AG08396 (cell line): ENCODE measurements around the gene NBPF4.
"Not testable (repeated sequence)": the region's sequence is repeated elsewhere in the genome, so short reads cannot be mapped to it uniquely, and the experiment has no call there.

ENCODE experiments used
- DNase-seq: peaks from one replicate; pipeline ENCODE4 v3.0.0; 2012; ENCODE audit warnings: low spot score, mixed read lengths

The NBPF4 gene

DNA sequence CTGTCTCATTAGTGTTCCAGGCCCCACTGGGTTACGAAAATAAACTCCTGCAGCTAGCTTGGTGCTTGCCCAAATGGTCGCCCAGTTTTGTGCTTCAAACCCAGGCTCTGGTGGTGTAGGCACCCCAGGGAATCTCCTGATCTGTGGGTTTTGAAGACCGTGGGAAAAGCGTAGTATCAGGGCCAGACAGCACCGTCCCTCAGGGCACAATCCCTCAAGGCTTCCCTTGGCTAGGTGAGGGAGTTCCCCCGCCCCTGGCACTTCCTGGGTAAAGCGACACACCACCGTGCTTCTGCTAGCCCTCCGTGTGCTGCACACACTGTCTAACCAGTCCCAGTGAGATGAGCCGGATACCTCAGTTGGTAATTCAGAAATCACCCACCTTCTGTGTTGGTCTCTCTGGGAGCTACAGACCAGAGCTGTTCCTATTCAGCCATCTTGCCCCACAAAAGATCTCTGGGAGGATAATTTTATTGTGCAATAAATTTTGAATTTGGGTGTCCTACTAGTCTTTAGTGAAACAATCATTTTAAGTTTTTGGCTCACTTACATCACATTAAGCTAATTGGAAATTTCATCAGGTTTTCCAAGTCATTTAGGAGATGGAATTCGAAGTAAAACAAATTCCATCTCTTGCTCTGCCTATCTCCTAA lies 34.3 kb downstream of the NBPF4 start:
- no peak for DNase-seq

- DNase-seq = no peak
Observed at GRCh38 chr1:108208724-108209446, 35.0 kb downstream of the NBPF4 start.

- DNase-seq = not testable (repeated sequence)
Observed at GRCh38 chr1:108203582-108203981, 40.3 kb downstream of the NBPF4 start.

- no peak for DNase-seq
Observed at GRCh38 chr1:108201687-108202086, 42.2 kb downstream of the NBPF4 start.

DNA sequence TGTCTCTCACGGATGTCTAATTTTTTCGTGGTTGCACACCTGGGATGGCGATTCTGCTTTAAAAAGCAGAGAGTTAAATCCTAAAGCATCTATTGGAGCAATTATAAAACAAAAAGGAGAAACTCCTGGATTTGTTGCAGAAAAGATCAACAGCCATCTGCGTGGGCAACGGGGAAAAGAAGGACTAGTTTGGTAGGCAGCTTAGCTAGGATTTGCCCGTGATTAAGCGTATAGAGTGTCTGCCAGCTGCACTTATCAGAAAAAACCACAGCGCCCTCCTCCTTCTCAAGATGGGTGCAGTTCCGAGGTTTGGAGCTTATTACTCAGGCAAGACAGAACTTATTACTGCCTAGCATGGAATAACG lies 43.2 kb downstream of the NBPF4 start:
- peak; percentile 75 for DNase-seq

GRCh38 chr1:108199781-108200686 lies 43.8 kb downstream of the NBPF4 start, which contains the start of gene SLC25A24:
Gene SLC25A24 (minus strand): TSS chr1:108200343. CDS start chr1:108200138, 205 bp downstream.
- peak; percentile 95 for DNase-seq

DNA sequence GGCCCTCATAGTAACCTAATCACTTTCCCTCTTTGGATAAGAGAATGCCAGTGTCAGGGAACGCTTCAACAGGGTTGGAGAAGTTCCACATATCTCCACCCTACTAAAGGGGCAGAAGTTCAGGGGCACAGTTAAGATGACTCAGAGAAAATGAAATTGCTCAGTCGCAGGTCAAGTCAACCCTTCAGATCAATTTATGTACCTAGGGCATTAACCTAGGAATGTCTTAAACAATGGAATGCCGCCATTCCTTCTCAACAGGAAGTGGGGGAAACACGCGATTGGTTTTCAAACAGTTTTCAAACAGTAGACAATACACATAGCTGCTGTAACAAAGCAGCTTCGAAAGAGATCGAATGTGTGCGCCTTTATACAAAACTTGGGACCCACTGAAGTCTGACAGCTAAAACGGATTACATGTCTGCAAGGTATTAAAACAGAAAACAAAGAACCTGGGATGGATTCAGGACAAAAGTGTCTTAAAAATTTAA lies 44.6 kb downstream of the NBPF4 start:
- peak; percentile 45 for DNase-seq

DNA sequence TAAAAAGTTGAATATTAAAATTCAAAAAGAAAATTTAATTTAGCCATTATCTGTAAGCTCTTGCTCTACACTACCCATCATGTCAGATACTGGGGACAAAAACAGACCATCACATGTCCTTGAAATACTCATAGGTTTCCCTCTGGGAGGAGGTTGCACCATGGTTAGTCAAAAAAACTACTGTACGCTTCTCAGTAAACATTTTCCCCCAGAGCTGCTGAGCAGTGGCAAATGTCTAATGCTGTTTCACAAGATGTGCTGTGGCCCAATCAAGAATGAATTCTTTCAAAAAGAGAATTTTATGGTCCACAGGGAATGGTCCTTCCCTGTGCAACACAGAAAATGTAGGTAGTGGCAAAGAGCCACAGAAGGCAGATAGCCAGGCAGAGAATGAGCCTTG lies 49.8 kb downstream of the NBPF4 start:
- DNase-seq = no peak

- DNase-seq = no peak
Observed at GRCh38 chr1:108193333-108193732, 50.5 kb downstream of the NBPF4 start.

- no peak for DNase-seq
Observed at GRCh38 chr1:108192581-108192980, 51.3 kb downstream of the NBPF4 start.

DNA sequence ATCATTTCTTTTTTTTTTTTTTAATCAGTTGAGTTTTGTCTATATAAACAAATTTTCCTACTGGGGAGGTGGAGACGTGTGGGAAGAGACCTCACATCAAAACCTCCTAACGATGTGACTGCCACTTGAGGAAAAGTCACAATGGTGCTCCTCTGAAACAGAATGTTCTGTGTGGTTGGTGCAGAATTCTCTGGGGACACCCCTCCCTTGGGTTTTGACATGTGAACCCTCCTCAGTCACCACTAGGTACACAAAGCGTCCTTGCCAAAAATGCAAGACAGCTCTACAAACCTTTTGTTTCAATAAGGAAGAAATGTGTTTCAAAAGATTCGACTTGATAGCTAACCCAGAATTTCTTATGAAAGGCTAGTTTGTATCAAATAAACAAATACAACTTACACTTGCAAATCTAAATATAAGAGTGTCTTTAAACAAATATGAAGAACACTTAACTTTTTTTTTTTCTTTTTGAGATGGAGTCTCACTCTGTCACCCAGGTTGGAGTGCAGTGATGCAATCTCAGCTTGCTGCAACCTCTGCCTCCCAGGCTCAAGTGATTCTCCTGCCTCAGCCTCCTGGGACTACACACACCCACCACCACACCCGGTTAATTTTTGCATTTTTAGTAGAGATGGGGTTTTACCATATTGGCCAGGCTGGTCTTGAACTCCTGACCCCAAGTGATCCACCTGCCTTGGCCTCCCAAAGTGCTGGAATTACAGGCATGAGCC lies 53.0 kb downstream of the NBPF4 start:
- DNase-seq = no peak

DNA sequence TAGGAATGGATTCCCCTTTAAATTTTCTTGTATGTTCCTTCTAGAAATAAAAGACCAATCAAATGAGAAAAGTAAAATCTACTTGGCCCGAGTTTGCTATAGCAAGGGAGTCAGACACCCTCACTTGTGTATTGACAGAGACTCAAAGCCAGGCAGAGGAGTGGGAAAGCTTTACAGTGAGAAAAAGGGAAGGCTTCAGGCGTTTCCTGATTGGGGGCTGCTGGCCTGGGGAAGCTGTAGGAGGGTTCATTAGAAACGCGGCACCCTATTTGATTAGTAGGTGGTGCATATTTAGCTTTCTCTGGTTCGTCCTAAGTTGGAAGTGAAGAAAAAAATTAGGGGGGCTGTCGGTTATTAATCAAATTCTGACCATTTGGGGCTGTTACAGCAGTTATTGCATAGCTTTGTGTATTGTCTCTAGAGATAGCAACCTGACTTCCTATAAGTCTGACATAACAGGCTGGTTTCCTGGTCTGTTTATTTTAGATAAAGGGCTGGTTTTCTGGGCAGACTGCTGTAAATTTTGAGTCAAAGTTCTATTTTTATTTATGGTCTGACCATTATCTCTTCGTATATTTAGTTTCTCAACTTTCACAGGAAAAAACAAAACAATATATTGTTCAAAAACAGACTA lies 53.8 kb downstream of the NBPF4 start:
- DNase-seq = no peak

DNA sequence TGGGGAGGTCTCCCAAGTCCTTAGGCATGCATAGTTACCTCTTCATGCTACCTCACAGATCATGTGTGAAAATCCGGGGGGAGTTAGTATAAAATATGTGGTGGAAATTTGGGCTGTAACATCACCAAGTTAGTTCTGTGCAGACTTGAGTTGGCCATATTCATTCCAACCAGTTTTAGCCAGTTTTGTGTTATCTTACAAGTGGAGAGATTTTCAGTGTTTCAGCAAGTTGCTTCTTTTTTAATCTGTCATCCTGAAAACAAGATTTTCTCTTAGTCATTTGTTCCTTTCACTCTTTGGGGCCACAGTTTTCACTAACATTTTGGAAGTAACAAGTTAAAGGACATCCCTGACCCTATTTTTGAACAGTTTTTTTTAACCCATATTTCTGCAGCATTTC lies 55.1 kb downstream of the NBPF4 start:
- DNase-seq = no peak

GRCh38 chr1:108182959-108183700 lies 60.7 kb downstream of the NBPF4 start:
- DNase-seq = no peak

GRCh38 chr1:108179018-108179417 lies 64.9 kb downstream of the NBPF4 start:
- no peak for DNase-seq
